ENCODE results near the gene IFNLR1.

Gene IFNLR1

GRCh38 chr1:24164004-24164403 is 23.1 kb downstream of the IFNLR1 start:
- H3K4me1 ChIP-seq (ENCODE audit: control insufficient read depth, insufficient read depth, low read length), result no peaks in the 10 kb centered on the region
- H3K27me3 ChIP-seq (ENCODE audit: control insufficient read depth, insufficient read depth, low read length, poor library complexity, severe bottlenecking), result no peaks in the 10 kb centered on the region
- H3K4me3 ChIP-seq (ENCODE audit: insufficient read depth, low read depth, low read length), result no peak overlapping the region
- whole genome bisulfite sequencing, 2 experiments, result 93% methylated on average over 3 of the region's 3 CpGs
- H3K9me3 ChIP-seq (ENCODE audit: control insufficient read depth, low read length), result no peaks in the 10 kb centered on the region
- no peak overlapping the region for H3K27ac ChIP-seq (ENCODE audit: insufficient read depth, low read depth, low read length, poor library complexity, severe bottlenecking)
- no peaks in the 10 kb centered on the region for H3K36me3 ChIP-seq (ENCODE audit: control insufficient read depth, insufficient read depth, low read length)

- WGBS, 2 experiments, result 95 to 97% methylated on average over 5 of the region's 5 CpGs
- H3K27me3 ChIP-seq (ENCODE audit: control insufficient read depth, insufficient read depth, low read length, poor library complexity, severe bottlenecking), result no peaks in the 10 kb centered on the region
- no peak overlapping the region for H3K27ac ChIP-seq (ENCODE audit: insufficient read depth, low read depth, low read length, poor library complexity, severe bottlenecking)
- H3K4me3 ChIP-seq (ENCODE audit: insufficient read depth, low read depth, low read length), result no peak overlapping the region
- H3K4me1 ChIP-seq (ENCODE audit: control insufficient read depth, insufficient read depth, low read length), result no peaks in the 10 kb centered on the region
- no peaks in the 10 kb centered on the region for H3K9me3 ChIP-seq (ENCODE audit: control insufficient read depth, low read length)
- no peaks in the 10 kb centered on the region for H3K36me3 ChIP-seq (ENCODE audit: control insufficient read depth, insufficient read depth, low read length)
Observed at GRCh38 chr1:24162201-24162600, 24.9 kb downstream of the IFNLR1 start.

- Histone ChIP-seq H3K4me1 (ENCODE audit: control insufficient read depth, insufficient read depth, low read length) (no peaks in the 10 kb centered on the region), H3K27me3 (ENCODE audit: control insufficient read depth, insufficient read depth, low read length, poor library complexity, severe bottlenecking) (no peaks in the 10 kb centered on the region), H3K4me3 (ENCODE audit: insufficient read depth, low read depth, low read length) (no peak overlapping the region), H3K36me3 (ENCODE audit: control insufficient read depth, insufficient read depth, low read length) (no peaks in the 10 kb centered on the region), H3K9me3 (ENCODE audit: control insufficient read depth, low read length) (no peaks in the 10 kb centered on the region), H3K27ac (ENCODE audit: insufficient read depth, low read depth, low read length, poor library complexity, severe bottlenecking) (no peak overlapping the region)
- 90 to 92% methylated on average over 4 of the region's 4 CpGs for WGBS, 2 experiments
Observed at GRCh38 chr1:24161270-24161669, 25.8 kb downstream of the IFNLR1 start.

GRCh38 chr1:24159366-24159765 is 27.7 kb downstream of the IFNLR1 start:
- H3K36me3 ChIP-seq (ENCODE audit: control insufficient read depth, insufficient read depth, low read length), result no peaks in the 10 kb centered on the region
- H3K27me3 ChIP-seq (ENCODE audit: control insufficient read depth, insufficient read depth, low read length, poor library complexity, severe bottlenecking), result no peaks in the 10 kb centered on the region
- H3K9me3 ChIP-seq (ENCODE audit: control insufficient read depth, low read length), result no peaks in the 10 kb centered on the region
- no peaks in the 10 kb centered on the region for H3K4me1 ChIP-seq (ENCODE audit: control insufficient read depth, insufficient read depth, low read length)
- WGBS, 2 experiments, result 93 to 94% methylated on average over 5 of the region's 5 CpGs
- no peak overlapping the region for H3K27ac ChIP-seq (ENCODE audit: insufficient read depth, low read depth, low read length, poor library complexity, severe bottlenecking)
- H3K4me3 ChIP-seq (ENCODE audit: insufficient read depth, low read depth, low read length), result no peak overlapping the region

GRCh38 chr1:24157918-24158481 is 29.1 kb downstream of the IFNLR1 start:
- Histone ChIP-seq H3K4me1 (ENCODE audit: control insufficient read depth, insufficient read depth, low read length) (no peaks in the 10 kb centered on the region), H3K9me3 (ENCODE audit: control insufficient read depth, low read length) (no peaks in the 10 kb centered on the region), H3K27me3 (ENCODE audit: control insufficient read depth, insufficient read depth, low read length, poor library complexity, severe bottlenecking) (no peaks in the 10 kb centered on the region), H3K27ac (ENCODE audit: insufficient read depth, low read depth, low read length, poor library complexity, severe bottlenecking) (no peak overlapping the region), H3K36me3 (ENCODE audit: control insufficient read depth, insufficient read depth, low read length) (no peaks in the 10 kb centered on the region), H3K4me3 (ENCODE audit: insufficient read depth, low read depth, low read length) (no peak overlapping the region)
- WGBS, 2 experiments, result 91 to 93% methylated on average over 6 of the region's 6 CpGs

GRCh38 chr1:24156542-24157260 is 30.4 kb downstream of the IFNLR1 start:
- WGBS, 2 experiments, result 95 to 96% methylated on average over 18 of the region's 18 CpGs
- Histone ChIP-seq H3K9me3 (ENCODE audit: control insufficient read depth, low read length) (no peaks in the 10 kb centered on the region), H3K4me3 (ENCODE audit: insufficient read depth, low read depth, low read length) (no peak overlapping the region), H3K27ac (ENCODE audit: insufficient read depth, low read depth, low read length, poor library complexity, severe bottlenecking) (no peak overlapping the region), H3K36me3 (ENCODE audit: control insufficient read depth, insufficient read depth, low read length) (no peaks in the 10 kb centered on the region), H3K27me3 (ENCODE audit: control insufficient read depth, insufficient read depth, low read length, poor library complexity, severe bottlenecking) (no peaks in the 10 kb centered on the region), H3K4me1 (ENCODE audit: control insufficient read depth, insufficient read depth, low read length) (no peaks in the 10 kb centered on the region)

- Histone ChIP-seq H3K4me1 (ENCODE audit: control insufficient read depth, insufficient read depth, low read length) (peaks cover 5% of the 10 kb centered on the region), H3K27ac (ENCODE audit: insufficient read depth, low read depth, low read length, poor library complexity, severe bottlenecking) (no peak overlapping the region), H3K27me3 (ENCODE audit: control insufficient read depth, insufficient read depth, low read length, poor library complexity, severe bottlenecking) (peaks cover 1% of the 10 kb centered on the region), H3K9me3 (ENCODE audit: control insufficient read depth, low read length) (no peaks in the 10 kb centered on the region), H3K4me3 (ENCODE audit: insufficient read depth, low read depth, low read length) (no peak overlapping the region), H3K36me3 (ENCODE audit: control insufficient read depth, insufficient read depth, low read length) (no peaks in the 10 kb centered on the region)
- WGBS, 2 experiments, result 85 to 87% methylated on average over 11 of the region's 11 CpGs
Observed at GRCh38 chr1:24155011-24155782, 31.9 kb downstream of the IFNLR1 start.

- Histone ChIP-seq H3K27me3 (ENCODE audit: control insufficient read depth, insufficient read depth, low read length, poor library complexity, severe bottlenecking) (peaks cover 5% of the 10 kb centered on the region), H3K4me3 (ENCODE audit: insufficient read depth, low read depth, low read length) (no peak overlapping the region), H3K9me3 (ENCODE audit: control insufficient read depth, low read length) (no peaks in the 10 kb centered on the region), H3K36me3 (ENCODE audit: control insufficient read depth, insufficient read depth, low read length) (no peaks in the 10 kb centered on the region), H3K27ac (ENCODE audit: insufficient read depth, low read depth, low read length, poor library complexity, severe bottlenecking) (no peak overlapping the region), H3K4me1 (ENCODE audit: control insufficient read depth, insufficient read depth, low read length) (peaks cover 5% of the 10 kb centered on the region)
- WGBS, 2 experiments, result 71 to 73% methylated on average over 7 of the region's 8 CpGs
Observed at GRCh38 chr1:24154215-24154614, 32.9 kb downstream of the IFNLR1 start.

- 91 to 93% methylated on average over 10 of the region's 10 CpGs for WGBS, 2 experiments
- H3K4me1 ChIP-seq (ENCODE audit: control insufficient read depth, insufficient read depth, low read length), result peaks cover 5% of the 10 kb centered on the region
- H3K9me3 ChIP-seq (ENCODE audit: control insufficient read depth, low read length), result no peaks in the 10 kb centered on the region
- H3K27ac ChIP-seq (ENCODE audit: insufficient read depth, low read depth, low read length, poor library complexity, severe bottlenecking), result no peak overlapping the region
- H3K27me3 ChIP-seq (ENCODE audit: control insufficient read depth, insufficient read depth, low read length, poor library complexity, severe bottlenecking), result peaks cover 5% of the 10 kb centered on the region
- no peaks in the 10 kb centered on the region for H3K36me3 ChIP-seq (ENCODE audit: control insufficient read depth, insufficient read depth, low read length)
- H3K4me3 ChIP-seq (ENCODE audit: insufficient read depth, low read depth, low read length), result no peak overlapping the region
Observed at GRCh38 chr1:24152631-24153494, 34.2 kb downstream of the IFNLR1 start.

- H3K27me3 ChIP-seq (ENCODE audit: control insufficient read depth, insufficient read depth, low read length, poor library complexity, severe bottlenecking), result peaks cover 5% of the 10 kb centered on the region
- WGBS, 2 experiments, result 5 to 6% methylated on average over 12 of the region's 12 CpGs
- peaks cover 5% of the 10 kb centered on the region for H3K4me1 ChIP-seq (ENCODE audit: control insufficient read depth, insufficient read depth, low read length)
- H3K36me3 ChIP-seq (ENCODE audit: control insufficient read depth, insufficient read depth, low read length), result no peaks in the 10 kb centered on the region
- H3K9me3 ChIP-seq (ENCODE audit: control insufficient read depth, low read length), result no peaks in the 10 kb centered on the region
- no peak overlapping the region for H3K27ac ChIP-seq (ENCODE audit: insufficient read depth, low read depth, low read length, poor library complexity, severe bottlenecking)
- peak overlapping the region; percentile 25 for H3K4me3 ChIP-seq (ENCODE audit: insufficient read depth, low read depth, low read length)
Observed at GRCh38 chr1:24151175-24151533, 35.9 kb downstream of the IFNLR1 start.
